A673 (cell line): ENCODE measurements around the gene TBC1D4. TPM values are rescaled to one million over a fixed set of nuclear protein-coding genes. Genes with fewer than 3 reads are reported as not detected.

Source experiments
- BruUV-seq: library from RNA; stranded (reverse); fragments of 400-500 nt; replicated peaks from 2 replicates; lab custom pipeline; 2021; lab: Mats Ljungman, UMichigan
- CTCF ChIA-PET: fragments of 300-600 bp; sonication (Branson Sonifier 250); formaldehyde crosslinking; loops from one replicate; lab custom pipeline; 2022; ENCODE audit warnings: antibody characterized with exemption; lab: Charles Lee
- POLR2A ChIA-PET: fragments of 300-600 bp; sonication (Branson Sonifier 250); formaldehyde crosslinking; loops from one replicate; lab custom pipeline; 2022; ENCODE audit warnings: antibody characterized with exemption; ENCODE audit not compliant: low non-redundant PET; lab: Charles Lee
- DNase-seq: peaks from one replicate; pipeline ENCODE4 v3.0.0-alpha.2; 2015; ENCODE audit warnings: low spot score
- H3K27ac ChIP-seq: fragments of 200-600 bp; sonication (generic); 2 replicates; pipeline ENCODE4 v1.5.1; 2016; ENCODE audit warnings: mixed run types, low read depth, mild to moderate bottlenecking, mixed read lengths, antibody characterized with exemption, low read length; ENCODE audit not compliant: poor library complexity, severe bottlenecking
- H3K27me3 ChIP-seq: fragments of 200-600 bp; sonication (generic); replicated peaks from 2 replicates; pipeline ENCODE4 v1.6.1; 2017; ENCODE audit warnings: mixed run types, low read depth, mild to moderate bottlenecking, mixed read lengths, antibody characterized with exemption, low read length; ENCODE audit not compliant: insufficient read depth, poor library complexity
- H3K36me3 ChIP-seq: fragments of 200-600 bp; sonication (generic); 2 replicates; pipeline ENCODE4 v1.6.1; 2016; ENCODE audit warnings: mixed run types, mild to moderate bottlenecking, mixed read lengths, antibody characterized with exemption, low read length; ENCODE audit not compliant: insufficient read depth, poor library complexity, severe bottlenecking
- H3K4me1 ChIP-seq: fragments of 200-600 bp; sonication (generic); 2 replicates; pipeline ENCODE4 v1.6.1; 2017; ENCODE audit warnings: mixed run types, mild to moderate bottlenecking, mixed read lengths, antibody characterized with exemption, low read length; ENCODE audit not compliant: insufficient read depth, poor library complexity, severe bottlenecking
- H3K4me3 ChIP-seq: fragments of 200-600 bp; sonication (generic); 2 replicates; pipeline ENCODE4 v1.5.1; 2016; ENCODE audit warnings: low read depth, mixed run types, mild to moderate bottlenecking, mixed read lengths, low read length; ENCODE audit not compliant: poor library complexity, severe bottlenecking
- H3K9me3 ChIP-seq: fragments of 200-600 bp; sonication (generic); 2 replicates; pipeline ENCODE4 v1.6.1; 2016; ENCODE audit warnings: mixed run types, low read depth, mild to moderate bottlenecking, mixed read lengths, antibody characterized with exemption, low read length; ENCODE audit not compliant: poor library complexity, severe bottlenecking
- CTCF ChIP-seq: fragments of 300-800, 200-600 bp; sonication (generic); conservative IDR thresholded peaks from 2 replicates; pipeline ENCODE4 v1.5.1; 2017; ENCODE audit warnings: low read depth, mild to moderate bottlenecking, antibody characterized with exemption, low read length, moderate library complexity, mixed read lengths
- EZH2 ChIP-seq: fragments of 200-600 bp; sonication (generic); IDR thresholded peaks from 2 replicates; pipeline ENCODE4 v1.6.1; 2017; ENCODE audit warnings: borderline replicate concordance, low read depth, mild to moderate bottlenecking, mixed read lengths, antibody characterized with exemption, low read length; ENCODE audit not compliant: poor library complexity, severe bottlenecking
- intact Hi-C: fragments of 100-400 bp; cut with micrococcal nuclease; formaldehyde crosslinking; loops from one replicate; pipeline ENCODE4 v1.10.0; 2022; ENCODE audit not compliant: unreplicated experiment
- total RNA-seq: library from RNA; stranded (reverse); gene quantifications from 2 replicates; pipeline ENCODE4 v1.2.3, GENCODE V29; 2021

The TBC1D4 gene
- total RNA-seq, 1 experiment from 2014 or later = 9.8 TPM

- Histone ChIP-seq H3K27me3 (no peaks in the 10 kb centered on the region), H3K36me3 (no peaks in the 10 kb centered on the region), H3K27ac (no peak overlapping the region), H3K4me1 (no peaks in the 10 kb centered on the region), H3K9me3 (no peaks in the 10 kb centered on the region), H3K4me3 (no peak overlapping the region)
- CTCF ChIA-PET = no interaction called here
- intact Hi-C loops = no loop called here
- TF ChIP-seq CTCF (no peak), EZH2 (no peak)
- no TSS peak for BruUV-seq
- DNase-seq = no peak
- POLR2A ChIA-PET = no interaction called here
These were observed 67.7 kb downstream of the TBC1D4 start for GRCh38 chr13:75414036-75414827.

- H3K4me1 ChIP-seq = no peaks in the 10 kb centered on the region
- BruUV-seq = no TSS peak
- no peaks in the 10 kb centered on the region for H3K9me3 ChIP-seq
- no peaks in the 10 kb centered on the region for H3K27me3 ChIP-seq
- ChIA-PET CTCF (no interaction called here), POLR2A (no interaction called here)
- TF ChIP-seq CTCF (no peak), EZH2 (no peak)
- no peak for DNase-seq
- intact Hi-C loops = no loop called here
- no peak overlapping the region for H3K4me3 ChIP-seq
- H3K36me3 ChIP-seq = no peaks in the 10 kb centered on the region
- H3K27ac ChIP-seq = no peak overlapping the region
These were observed 69.9 kb downstream of the TBC1D4 start for GRCh38 chr13:75411924-75412537.

GRCh38 chr13:75410207-75410606 lies 71.8 kb downstream of the TBC1D4 start:
- Histone ChIP-seq H3K27me3 (no peaks in the 10 kb centered on the region), H3K36me3 (no peaks in the 10 kb centered on the region), H3K4me1 (peaks cover 2% of the 10 kb centered on the region), H3K27ac (no peak overlapping the region), H3K4me3 (no peak overlapping the region), H3K9me3 (no peaks in the 10 kb centered on the region)
- no peak for DNase-seq
- intact Hi-C loops = no loop called here
- TF ChIP-seq EZH2 = no peak
- TF ChIP-seq CTCF = no peak
- CTCF ChIA-PET = no interaction called here
- BruUV-seq = no TSS peak
- POLR2A ChIA-PET = no interaction called here
